NT2/D1 (cell line): ENCODE results near the gene RHBG.

Experiments
- DNase-seq: peaks from one replicate; pipeline ENCODE4 v3.0.0-alpha.2; 2011; ENCODE audit warnings: low read depth, low spot score
- H3K27me3 ChIP-seq: 2 replicates; pipeline ENCODE4 v1.6.0; 2011; ENCODE audit warnings: mild to moderate bottlenecking; ENCODE audit not compliant: insufficient read length, insufficient read depth
- H3K36me3 ChIP-seq: 2 replicates; pipeline ENCODE4 v1.6.1; 2011; ENCODE audit warnings: mild to moderate bottlenecking, low read length, mixed read lengths; ENCODE audit not compliant: insufficient read depth, insufficient read length
- H3K4me1 ChIP-seq: 2 replicates; pipeline ENCODE4 v1.5.1; 2011; ENCODE audit not compliant: insufficient read depth, insufficient read length
- H3K4me3 ChIP-seq: 2 replicates; pipeline ENCODE4 v1.5.1; 2011; ENCODE audit warnings: low read depth; ENCODE audit not compliant: insufficient read length
- H3K9ac ChIP-seq: 2 replicates; pipeline ENCODE4 v1.6.0; 2011; ENCODE audit warnings: low read depth; ENCODE audit not compliant: insufficient read length
- H3K9me3 ChIP-seq: 2 replicates; pipeline ENCODE4 v1.5.1; 2011; ENCODE audit warnings: mild to moderate bottlenecking, low read length; ENCODE audit not compliant: insufficient read depth
- SUZ12 ChIP-seq: IDR thresholded peaks from 2 replicates; pipeline ENCODE4 v1.6.1; 2011; ENCODE audit not compliant: insufficient read length, insufficient read depth; ENCODE audit errors: extremely low read depth
- YY1 ChIP-seq: IDR thresholded peaks from 2 replicates; pipeline ENCODE4 v1.6.1; 2011; ENCODE audit not compliant: insufficient read length, insufficient read depth
- ZNF274 ChIP-seq: IDR thresholded peaks from 2 replicates; pipeline ENCODE4 v1.6.1; 2011; ENCODE audit warnings: mild to moderate bottlenecking, low read depth, low read length

The RHBG gene

GRCh38 chr1:156394082-156394481 lies 25.1 kb downstream of the RHBG start:
- TF ChIP-seq SUZ12 (no peak), ZNF274 (no peak), YY1 (no peak)
- peaks cover 44% of the 10 kb centered on the region for H3K4me1 ChIP-seq
- no peaks in the 10 kb centered on the region for H3K9me3 ChIP-seq
- H3K4me3 ChIP-seq: no peak overlapping the region
- H3K9ac ChIP-seq: no peak overlapping the region
- peaks cover 33% of the 10 kb centered on the region for H3K27me3 ChIP-seq
- DNase-seq: no peak
- no peaks in the 10 kb centered on the region for H3K36me3 ChIP-seq

GRCh38 chr1:156394835-156395461 lies 25.9 kb downstream of the RHBG start:
- TF ChIP-seq SUZ12: no peak
- TF ChIP-seq ZNF274: no peak
- no peak for TF ChIP-seq YY1

GRCh38 chr1:156399355-156400125 lies 30.5 kb downstream of the RHBG start:
- no peaks in the 10 kb centered on the region for H3K9me3 ChIP-seq
- TF ChIP-seq YY1 (peak; percentile 39), SUZ12 (no peak)
- H3K4me1 ChIP-seq: peaks cover 23% of the 10 kb centered on the region
- DNase-seq: no peak
- H3K4me3 ChIP-seq: no peak overlapping the region
- H3K9ac ChIP-seq: no peak overlapping the region
- H3K27me3 ChIP-seq: peaks cover 4% of the 10 kb centered on the region
- peaks cover 2% of the 10 kb centered on the region for H3K36me3 ChIP-seq

More at GRCh38 chr1:156394835-156395461, 25.9 kb downstream of the RHBG start:
- no peak for DNase-seq
- Histone ChIP-seq H3K36me3 (no peaks in the 10 kb centered on the region), H3K4me1 (peaks cover 40% of the 10 kb centered on the region), H3K4me3 (no peak overlapping the region), H3K27me3 (peaks cover 24% of the 10 kb centered on the region), H3K9ac (no peak overlapping the region), H3K9me3 (no peaks in the 10 kb centered on the region)

- no peak for DNase-seq
- Histone ChIP-seq H3K27me3 (peaks cover 3% of the 10 kb centered on the region), H3K9ac (peak overlapping the region; percentile 37), H3K36me3 (peaks cover 2% of the 10 kb centered on the region), H3K9me3 (no peaks in the 10 kb centered on the region), H3K4me3 (no peak overlapping the region), H3K4me1 (peaks cover 23% of the 10 kb centered on the region)
- TF ChIP-seq ZNF274 (no peak), SUZ12 (no peak), YY1 (no peak)
Measured at GRCh38 chr1:156400191-156400935, 31.4 kb downstream of the RHBG start.

- Histone ChIP-seq H3K9me3 (no peaks in the 10 kb centered on the region), H3K4me3 (no peak overlapping the region), H3K36me3 (peaks cover 2% of the 10 kb centered on the region), H3K4me1 (peaks cover 23% of the 10 kb centered on the region), H3K9ac (peak overlapping the region; percentile 37), H3K27me3 (peaks cover 3% of the 10 kb centered on the region)
- no peak for DNase-seq
- TF ChIP-seq SUZ12: no peak
Measured at GRCh38 chr1:156401041-156401574, 32.1 kb downstream of the RHBG start.

GRCh38 chr1:156401681-156402081 lies 32.7 kb downstream of the RHBG start:
- DNase-seq: peak; percentile 91
- Histone ChIP-seq H3K4me3 (no peak overlapping the region), H3K9me3 (no peaks in the 10 kb centered on the region), H3K9ac (no peak overlapping the region), H3K4me1 (peaks cover 23% of the 10 kb centered on the region), H3K27me3 (peaks cover 3% of the 10 kb centered on the region), H3K36me3 (peaks cover 2% of the 10 kb centered on the region)
- TF ChIP-seq SUZ12 (no peak), YY1 (no peak), ZNF274 (no peak)
